GM23248 (cell line): ENCODE results near the gene SLC39A2. TPM values are rescaled to one million over a fixed set of nuclear protein-coding genes. Genes with fewer than 3 reads are reported as not detected.
A peak's percentile ranks its signal among the peaks of the same experiment; 100 is the strongest.

ENCODE experiments used
- DNase-seq: peaks from one replicate; pipeline ENCODE4 v3.0.0-alpha.2; 2015
- H2AFZ ChIP-seq: fragments of 200-600 bp; sonication (generic); 2 replicates; pipeline ENCODE4 v1.6.1; 2016; ENCODE audit warnings: antibody characterized with exemption
- H3F3A ChIP-seq: fragments of 200-600 bp; sonication (generic); 2 replicates; pipeline ENCODE4 v1.6.1; 2016; ENCODE audit warnings: mild to moderate bottlenecking, antibody characterized with exemption, mixed run types; ENCODE audit not compliant: insufficient read depth
- H3K27ac ChIP-seq: fragments of 200-600 bp; sonication (generic); 2 replicates; pipeline ENCODE4 v1.5.1; 2016; ENCODE audit warnings: mild to moderate bottlenecking
- H3K27me3 ChIP-seq: fragments of 200-600 bp; sonication (generic); replicated peaks from 2 replicates; pipeline ENCODE4 v1.6.1; 2016; ENCODE audit warnings: mild to moderate bottlenecking; ENCODE audit not compliant: insufficient read depth
- H3K36me3 ChIP-seq: fragments of 200-600 bp; sonication (generic); 2 replicates; pipeline ENCODE4 v1.6.1; 2016; ENCODE audit warnings: low read depth, mild to moderate bottlenecking
- H3K4me1 ChIP-seq: fragments of 200-600 bp; sonication (generic); 2 replicates; pipeline ENCODE4 v1.6.1; 2016; ENCODE audit warnings: mild to moderate bottlenecking; ENCODE audit not compliant: insufficient read depth
- H3K4me2 ChIP-seq: fragments of 200-600 bp; sonication (generic); one replicate; pipeline ENCODE4 v1.6.1; 2016; ENCODE audit warnings: mild to moderate bottlenecking; ENCODE audit not compliant: unreplicated experiment
- H3K4me3 ChIP-seq: fragments of 200-600 bp; sonication (generic); 2 replicates; pipeline ENCODE4 v1.5.1; 2016; ENCODE audit warnings: mild to moderate bottlenecking
- H3K79me2 ChIP-seq: fragments of 200-600 bp; sonication (generic); 2 replicates; pipeline ENCODE4 v1.6.1; 2016; ENCODE audit warnings: mild to moderate bottlenecking; ENCODE audit not compliant: insufficient read depth
- H3K9ac ChIP-seq: fragments of 200-600 bp; sonication (generic); 2 replicates; pipeline ENCODE4 v1.6.1; 2016; ENCODE audit warnings: mild to moderate bottlenecking
- H3K9me2 ChIP-seq: fragments of 200-600 bp; sonication (generic); 2 replicates; pipeline ENCODE4 v1.6.1; 2016; ENCODE audit warnings: mixed run types, mild to moderate bottlenecking, moderate library complexity; ENCODE audit not compliant: insufficient read depth
- H3K9me3 ChIP-seq: fragments of 200-600 bp; sonication (generic); one replicate; pipeline ENCODE4 v1.6.1; 2017; ENCODE audit warnings: low read depth
- H4K20me1 ChIP-seq: fragments of 200-600 bp; sonication (generic); 2 replicates; pipeline ENCODE4 v1.6.0; 2016; ENCODE audit not compliant: insufficient read depth
- EZH2 ChIP-seq: fragments of 200-600 bp; sonication (generic); IDR thresholded peaks from 2 replicates; pipeline ENCODE4 v1.6.1; 2018; ENCODE audit warnings: antibody characterized with exemption, mild to moderate bottlenecking; ENCODE audit not compliant: insufficient read depth, poor library complexity, severe bottlenecking
- EZH2phosphoT487 ChIP-seq: fragments of 200-600 bp; sonication (generic); IDR thresholded peaks from 2 replicates; pipeline ENCODE4 v1.6.1; 2018; ENCODE audit warnings: antibody characterized with exemption, moderate library complexity, mild to moderate bottlenecking, low read depth; ENCODE audit not compliant: insufficient read depth
- WGBS, 2 experiments: methylation state at CpG; one replicate each; pipeline ENCODE4 v1.1.6; 2015 to 2017; ENCODE audit warnings: low lambda C conversion rate in 2 of 2, low coverage in 1 of 2; ENCODE audit errors: missing lambda C conversion rate in 2 of 2; 5-methylcytosine and 5-hydroxymethylcytosine counted together
- in situ Hi-C: fragments of 300-500 bp; cut with MboI; formaldehyde crosslinking; loops from 2 replicates; pipeline ENCODE4 v1.15.0; 2020
- polyA plus RNA-seq: library from polyadenylated mRNA; unstranded; fragments of >200 nt; fragmentation: Nextera tagmentation; extraction: Ambion mirVana; gene quantifications from 2 replicates; pipeline ENCODE4 v1.2.1, GENCODE V29; 2016
- total RNA-seq: library from RNA; depleted of rRNA; stranded (reverse); fragments of >200 nt; shearing (Covaris generic); gene quantifications from 2 replicates; pipeline ENCODE4 v1.2.3, GENCODE V29; 2014

Gene SLC39A2
- total and polyA plus RNA-seq, 2 experiments from 2014 or later = 0.24 TPM; not detected in 1

DNA sequence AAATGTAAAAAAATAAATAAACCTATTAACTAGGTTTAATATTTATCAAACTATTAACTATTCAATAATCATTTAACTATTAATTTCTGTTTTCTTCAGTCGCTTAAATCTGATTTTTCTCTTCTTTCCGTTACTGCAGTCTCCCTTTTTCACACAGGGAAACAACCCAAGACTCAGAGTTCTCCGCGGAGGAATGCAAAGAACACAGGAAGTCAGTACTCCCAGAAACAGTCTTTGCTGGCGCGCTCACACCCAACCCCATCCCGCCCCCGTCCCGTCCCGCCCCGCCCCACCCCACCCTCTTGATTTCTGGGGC, 9.7 kb upstream of the SLC39A2 start:
- peaks cover 26% of the 10 kb centered on the region for H3F3A ChIP-seq
- peaks cover 19% of the 10 kb centered on the region; the same call in 1 of the 2 replicates for H3K36me3 ChIP-seq
- H3K9me3 ChIP-seq = no peaks in the 10 kb centered on the region
- H3K79me2 ChIP-seq = peaks cover 28% of the 10 kb centered on the region
- WGBS, 2 experiments = 0 to 1% methylated on average over 10 to 11 of the region's 11 CpGs
- H3K4me2 ChIP-seq = peak overlapping the region; percentile 75
- peak overlapping the region; percentile 65 for H3K9ac ChIP-seq
- TF ChIP-seq EZH2phosphoT487 = no peak
- TF ChIP-seq EZH2 = no peak
- H3K4me1 ChIP-seq = peaks cover 33% of the 10 kb centered on the region
- H3K9me2 ChIP-seq = no peaks in the 10 kb centered on the region
- no peak for DNase-seq
- H3K27me3 ChIP-seq = no peaks in the 10 kb centered on the region
- peak overlapping the region; percentile 49 for H3K4me3 ChIP-seq
- no peaks in the 10 kb centered on the region for H4K20me1 ChIP-seq
- peak overlapping the region; percentile 60 for H2AFZ ChIP-seq
- H3K27ac ChIP-seq = peak overlapping the region; percentile 68
- in situ Hi-C loops = no loop called here

DNA sequence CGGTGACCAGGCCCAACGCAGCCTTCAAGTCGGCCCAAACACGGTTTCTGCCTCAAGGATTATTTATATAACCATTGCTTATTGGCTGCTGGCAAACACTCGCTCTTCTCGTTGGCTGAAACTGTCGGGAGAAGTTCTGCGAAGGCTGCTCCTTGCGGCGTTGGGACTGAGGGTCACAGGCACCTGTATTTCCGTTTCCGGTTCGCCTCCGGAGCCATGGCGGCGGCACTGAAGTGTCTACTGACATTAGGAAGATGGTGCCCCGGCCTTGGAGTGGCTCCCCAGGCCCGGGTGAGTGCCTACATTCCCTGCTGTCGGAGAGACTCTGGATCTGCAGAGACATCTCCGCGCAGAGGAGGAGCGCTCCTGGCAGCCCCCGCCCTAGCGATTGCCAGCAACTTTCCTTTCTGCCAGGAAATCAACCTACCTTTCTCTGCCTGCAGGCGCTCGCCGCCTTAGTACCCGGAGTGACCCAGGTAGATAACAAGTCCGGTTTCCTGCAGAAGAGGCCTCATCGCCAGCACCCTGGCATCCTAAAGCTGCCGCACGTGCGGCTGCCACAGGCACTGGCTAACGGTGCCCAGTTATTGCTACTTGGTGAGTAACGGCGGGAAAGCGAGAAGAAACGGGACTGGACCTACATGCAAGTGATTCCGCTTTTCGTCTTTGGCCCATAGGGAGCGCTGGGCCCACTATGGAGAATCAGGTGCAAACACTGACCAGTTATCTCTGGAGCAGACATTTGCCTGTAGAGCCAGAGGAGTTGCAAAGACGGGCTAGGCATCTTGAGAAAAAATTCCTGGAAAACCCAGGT, 9.1 kb upstream of the SLC39A2 start, which contains the start of gene METTL17:
METTL17 (plus strand) TSS at position 194 of the 814 bp plus-strand sequence; CDS start at position 217, 23 bp downstream.
- no peaks in the 10 kb centered on the region for H3K9me3 ChIP-seq
- H3K4me1 ChIP-seq = peaks cover 33% of the 10 kb centered on the region
- in situ Hi-C loops = no loop called here
- peak within 1 kb of the TSS; percentile 82 for H3K9ac ChIP-seq
- 1 to 2% methylated on average over 41 to 42 of the region's 42 CpGs for WGBS, 2 experiments
- peak within 1 kb of the TSS; percentile 99 for H3K4me2 ChIP-seq
- no peaks in the 10 kb centered on the region for H4K20me1 ChIP-seq
- peaks cover 22% of the 10 kb centered on the region; the same call in 1 of the 2 replicates for H3K36me3 ChIP-seq
- H3F3A ChIP-seq = peaks cover 26% of the 10 kb centered on the region
- DNase-seq = peak; percentile 99
- H3K79me2 ChIP-seq = peaks cover 28% of the 10 kb centered on the region
- TF ChIP-seq EZH2 (no peak), EZH2phosphoT487 (no peak)
- H3K27ac ChIP-seq = peak within 1 kb of the TSS; percentile 68
- peak within 1 kb of the TSS; percentile 93 for H2AFZ ChIP-seq
- H3K4me3 ChIP-seq = peak within 1 kb of the TSS; percentile 89
- H3K27me3 ChIP-seq = no peaks in the 10 kb centered on the region
- no peaks in the 10 kb centered on the region for H3K9me2 ChIP-seq

DNA sequence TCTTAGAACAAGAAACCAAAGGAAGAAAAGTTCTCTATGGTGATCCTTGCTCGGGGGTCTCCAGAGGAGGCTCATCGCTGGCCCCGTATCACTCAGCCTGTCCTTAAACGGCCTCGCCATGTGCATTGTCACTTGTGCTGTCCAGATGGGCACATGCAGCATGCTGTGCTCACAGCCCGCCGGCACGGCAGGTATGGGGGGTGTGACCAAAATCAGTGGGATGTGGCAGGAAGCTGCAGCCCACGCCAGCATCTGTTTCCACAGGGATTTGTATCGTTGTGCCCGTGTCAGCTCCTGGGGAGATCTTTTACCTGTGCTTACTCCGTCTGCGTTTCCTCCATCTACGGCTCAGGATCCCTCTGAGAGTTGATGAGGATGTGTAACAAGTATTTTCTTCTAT, 2.6 kb upstream of the SLC39A2 start:
- no peak for DNase-seq
- H3K4me1 ChIP-seq = peaks cover 14% of the 10 kb centered on the region
- 89 to 91% methylated on average over 14 of the region's 14 CpGs for WGBS, 2 experiments
- TF ChIP-seq EZH2 (no peak), EZH2phosphoT487 (no peak)
- H2AFZ ChIP-seq = no peak overlapping the region
- no peak overlapping the region for H3K27ac ChIP-seq
- peaks cover 38% of the 10 kb centered on the region for H3K36me3 ChIP-seq
- no peaks in the 10 kb centered on the region for H3K27me3 ChIP-seq
- H3K9me2 ChIP-seq = no peaks in the 10 kb centered on the region
- no peaks in the 10 kb centered on the region for H3K9me3 ChIP-seq
- H3K4me2 ChIP-seq = no peak overlapping the region
- no peak overlapping the region for H3K9ac ChIP-seq
- H3K4me3 ChIP-seq = no peak overlapping the region
- peaks cover 23% of the 10 kb centered on the region for H3F3A ChIP-seq
- H3K79me2 ChIP-seq = peaks cover 16% of the 10 kb centered on the region
- no peaks in the 10 kb centered on the region for H4K20me1 ChIP-seq
- in situ Hi-C loops = no loop called here

DNA sequence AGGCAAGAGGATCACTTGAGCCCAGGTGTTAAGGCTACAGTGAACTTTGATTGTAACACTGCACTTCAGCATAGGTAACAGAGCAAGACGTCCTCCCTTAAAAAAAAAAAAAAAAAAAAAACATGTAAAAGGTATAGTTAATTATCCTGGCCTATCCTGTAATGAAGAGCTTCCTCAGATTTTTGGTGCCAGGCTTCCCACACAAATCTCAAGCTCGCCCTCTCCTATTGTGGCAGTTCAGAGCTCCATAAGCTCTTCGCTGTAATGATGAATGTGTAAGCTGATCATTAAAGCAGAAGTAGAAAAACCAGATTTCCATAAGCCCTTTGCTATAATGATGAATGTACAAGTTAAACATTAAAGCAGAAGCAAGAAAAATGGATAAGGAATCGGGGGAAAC, 2.0 kb upstream of the SLC39A2 start:
- Histone ChIP-seq H2AFZ (no peak overlapping the region), H3K79me2 (peaks cover 10% of the 10 kb centered on the region), H3K4me3 (no peak overlapping the region), H3K9me2 (no peaks in the 10 kb centered on the region), H3K27ac (no peak overlapping the region), H4K20me1 (no peaks in the 10 kb centered on the region), H3K9ac (no peak overlapping the region), H3K4me2 (no peak overlapping the region), H3K27me3 (no peaks in the 10 kb centered on the region), H3K4me1 (peaks cover 11% of the 10 kb centered on the region), H3F3A (peaks cover 23% of the 10 kb centered on the region), H3K36me3 (peaks cover 34% of the 10 kb centered on the region), H3K9me3 (no peaks in the 10 kb centered on the region)
- in situ Hi-C loops = no loop called here
- no peak for DNase-seq
- WGBS, 2 experiments = 75 to 77% methylated on average over 4 of the region's 4 CpGs
- TF ChIP-seq EZH2 (no peak), EZH2phosphoT487 (no peak)
